RPMI7951 (cell line): ENCODE measurements around the gene ETS1. TPM values are rescaled to one million over a fixed set of nuclear protein-coding genes. Genes with fewer than 3 reads are reported as not detected.

ENCODE experiments used
- DNase-seq: peaks from one replicate; pipeline ENCODE4 v3.0.0-alpha.2; 2012; ENCODE audit warnings: low read depth
- total RNA-seq: library from RNA; depleted of rRNA; stranded (reverse); fragments of >200 nt; shearing (Covaris generic); gene quantifications from 2 replicates; pipeline ENCODE4 v1.2.3, GENCODE V29; 2014

ETS1 gene
- total RNA-seq, 1 experiment from 2014 or later, result 40.0 TPM

DNA sequence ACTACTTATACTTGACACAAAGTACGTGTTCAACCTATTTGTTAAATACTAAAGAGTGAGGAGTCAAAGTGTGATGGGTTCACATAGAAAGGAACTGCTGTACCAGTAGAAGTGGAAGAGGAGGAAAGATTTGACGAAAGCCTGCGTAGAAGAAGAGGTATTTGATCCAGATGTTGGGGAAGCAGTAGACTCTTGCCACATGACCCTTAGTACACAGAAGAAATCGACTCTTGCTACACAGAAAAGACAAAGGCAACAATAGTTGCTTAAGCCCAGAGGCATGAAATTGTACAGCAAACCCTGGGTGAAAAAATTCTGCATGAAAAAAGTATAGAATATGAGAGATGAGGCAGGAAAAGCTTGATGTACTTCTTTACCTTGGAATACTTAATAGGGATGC, 152.9 kb downstream of the ETS1 start:
- no peak for DNase-seq

DNA sequence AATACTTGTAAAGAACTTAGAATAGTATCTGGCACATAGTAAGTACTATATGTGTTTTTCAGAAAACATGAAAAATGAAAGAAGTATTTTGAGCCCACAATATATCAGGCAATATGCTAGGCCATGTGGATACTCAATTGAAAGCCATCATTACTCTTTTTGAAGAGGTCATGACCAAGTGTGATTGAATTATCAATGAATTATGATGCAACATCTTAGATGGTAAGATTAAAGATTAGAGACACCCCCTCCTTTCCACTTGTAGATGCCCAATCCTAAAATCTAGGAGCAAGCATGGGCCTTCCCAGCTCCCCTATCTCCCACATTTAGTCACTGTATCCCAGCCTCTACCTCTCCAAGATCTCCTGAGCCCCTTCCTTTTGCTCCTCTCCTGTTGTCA, 154.4 kb downstream of the ETS1 start:
- DNase-seq, result no peak

DNA sequence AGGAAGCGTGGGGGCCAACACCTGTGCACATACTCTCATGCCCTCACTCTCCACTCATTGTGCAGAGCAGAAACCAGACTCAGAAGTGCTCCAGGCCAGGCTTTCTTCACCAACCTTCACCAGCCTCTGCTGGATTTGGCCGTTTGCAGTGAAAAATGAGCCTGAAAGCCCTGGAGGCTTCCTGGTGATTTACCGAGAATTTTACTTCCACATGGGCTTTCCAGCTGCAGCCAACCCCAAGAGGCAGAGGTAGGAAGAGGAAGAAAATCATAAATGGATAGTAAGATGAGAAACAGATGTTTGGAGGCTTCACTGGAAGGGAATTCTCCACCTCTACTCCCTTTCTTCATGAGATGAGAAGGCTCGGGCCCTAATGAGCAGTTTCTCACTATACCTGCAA, 155.4 kb downstream of the ETS1 start:
- DNase-seq, result peak; percentile 79

DNA sequence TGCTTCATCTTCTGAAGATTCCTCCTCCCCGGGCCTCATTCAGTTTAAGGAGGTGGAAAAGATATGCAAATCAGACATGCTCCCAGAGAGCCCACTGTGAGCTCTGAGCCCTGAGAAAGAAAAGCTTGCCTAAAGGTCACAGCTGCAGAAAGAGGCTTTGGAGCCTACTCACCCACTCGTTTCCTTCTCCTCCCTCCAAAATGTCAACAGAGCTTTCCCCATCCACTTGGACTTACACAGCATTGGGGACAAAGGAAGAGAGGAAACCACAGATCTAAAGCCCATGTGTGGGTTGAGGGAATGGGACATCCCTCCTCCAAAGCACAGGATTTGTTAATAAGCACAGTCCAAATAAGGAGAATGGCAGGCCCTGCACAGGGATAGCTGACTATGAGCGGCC, 158.4 kb downstream of the ETS1 start:
- peak; percentile 27 for DNase-seq

DNA sequence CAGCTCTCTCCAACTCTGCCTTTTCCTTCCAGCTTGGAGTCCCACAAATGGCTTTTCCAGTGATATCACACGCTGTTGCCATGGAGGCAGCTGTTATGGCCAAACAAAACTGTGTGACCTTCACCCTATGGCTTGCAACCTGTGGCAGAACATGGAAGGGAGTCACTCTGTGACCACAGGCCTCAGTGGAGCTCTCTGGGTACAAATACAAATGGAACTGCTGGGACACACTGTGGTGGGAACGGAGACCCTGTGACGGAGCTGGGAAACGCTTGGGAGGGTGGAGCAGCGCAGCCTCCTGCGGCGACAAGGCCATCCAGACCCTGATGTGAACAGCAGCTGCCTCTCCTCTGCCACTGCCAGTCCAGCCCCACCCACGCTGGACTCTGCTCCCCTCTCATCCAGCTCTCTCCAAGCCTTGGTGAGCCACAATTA, 162.5 kb downstream of the ETS1 start:
- DNase-seq, result peak; percentile 57

DNA sequence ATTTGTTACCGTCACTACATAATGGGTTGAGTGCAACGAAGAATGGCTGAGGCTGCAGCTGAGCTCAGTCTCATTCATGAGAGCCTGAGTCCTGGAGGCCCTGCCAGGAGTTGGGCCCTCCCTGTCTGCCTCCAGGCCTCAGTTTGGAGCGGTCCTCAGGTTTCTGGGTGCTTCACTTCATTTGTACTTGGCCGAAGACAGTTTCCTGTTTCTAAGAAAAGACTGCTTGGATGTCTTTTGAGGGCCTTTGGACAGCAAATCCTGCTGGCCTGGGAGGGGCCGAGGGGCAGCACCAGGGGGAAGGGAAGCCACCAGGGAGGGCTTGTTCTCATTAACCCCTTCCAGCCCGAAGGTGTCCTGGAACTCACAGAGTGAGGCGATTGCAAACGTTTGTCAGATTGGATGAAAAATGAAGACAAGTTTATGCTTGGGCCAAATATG, 163.1 kb downstream of the ETS1 start:
- DNase-seq, result peak; percentile 42

DNA sequence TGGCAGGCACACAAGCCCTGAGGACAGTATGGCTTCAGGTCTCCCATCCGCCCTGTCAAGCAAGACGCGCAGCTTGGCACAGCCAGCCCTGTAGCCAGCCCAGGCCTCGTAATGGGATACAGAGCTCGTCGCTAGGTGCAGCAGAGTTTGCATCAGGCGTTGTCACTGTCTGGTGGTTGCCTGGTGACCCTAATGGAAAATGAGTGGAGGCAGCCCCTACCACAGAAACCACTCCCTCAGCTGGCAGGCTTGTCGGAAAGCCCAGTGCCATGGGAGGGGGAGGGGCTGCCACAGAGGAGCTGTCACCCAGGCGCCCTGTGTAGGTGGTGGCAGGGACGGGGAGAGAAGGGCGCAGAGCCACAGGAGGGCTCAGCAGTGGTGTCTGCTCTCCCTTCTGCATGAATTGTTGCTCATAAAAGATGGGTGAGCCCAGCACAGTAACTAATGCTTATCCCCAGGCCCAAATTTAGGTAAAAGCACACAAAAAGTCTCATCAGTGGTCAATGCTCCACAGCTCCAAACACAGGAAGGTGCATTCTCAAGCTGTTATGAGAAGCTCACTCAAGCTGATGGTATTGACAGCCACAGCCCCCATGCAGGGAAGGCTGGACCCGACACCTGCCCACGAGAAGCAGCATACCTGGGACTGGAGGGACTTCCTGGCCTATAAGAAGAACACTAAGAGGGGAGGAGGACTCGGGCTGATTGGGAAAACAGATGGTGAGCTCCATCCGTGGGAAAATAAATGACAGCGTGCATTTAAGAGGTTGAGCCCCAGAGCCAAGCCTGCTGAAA, 164.6 kb downstream of the ETS1 start:
- DNase-seq, result no peak

DNA sequence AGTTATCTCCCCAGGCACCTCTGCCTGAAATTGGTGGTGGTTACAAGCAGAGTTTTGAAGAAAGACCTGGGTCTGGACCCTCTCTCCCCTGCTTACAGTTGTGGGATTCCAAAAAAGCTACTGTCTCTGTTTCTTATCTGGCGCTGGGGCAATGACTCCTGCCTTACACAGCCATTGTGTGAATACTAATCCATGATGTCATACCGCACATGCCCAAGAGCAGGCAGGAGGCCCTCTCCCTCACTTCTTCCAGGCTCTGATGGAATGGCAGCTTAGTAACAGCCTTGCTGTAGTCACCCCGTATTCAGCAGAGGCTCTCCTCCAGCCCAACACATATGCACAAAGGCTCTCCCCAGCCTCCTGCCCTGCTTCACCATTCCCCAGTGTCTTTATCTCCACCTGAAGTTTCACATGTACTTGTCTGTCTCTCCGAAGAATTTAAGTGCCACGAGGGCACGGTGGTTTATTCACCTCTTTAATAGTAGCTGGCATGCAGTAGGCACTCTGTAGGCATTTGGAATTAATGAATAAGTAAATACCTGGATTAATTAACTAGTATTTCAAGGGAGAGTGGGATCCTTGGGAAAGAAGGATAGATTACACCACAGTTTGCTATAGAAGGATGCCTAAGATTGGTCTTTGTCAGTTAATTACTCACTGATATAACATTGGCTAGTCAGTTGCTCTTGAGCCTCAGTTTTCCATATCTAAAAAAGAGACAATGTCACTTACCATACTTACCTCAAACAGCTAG, 165.6 kb downstream of the ETS1 start:
- peak; percentile 46 for DNase-seq

DNA sequence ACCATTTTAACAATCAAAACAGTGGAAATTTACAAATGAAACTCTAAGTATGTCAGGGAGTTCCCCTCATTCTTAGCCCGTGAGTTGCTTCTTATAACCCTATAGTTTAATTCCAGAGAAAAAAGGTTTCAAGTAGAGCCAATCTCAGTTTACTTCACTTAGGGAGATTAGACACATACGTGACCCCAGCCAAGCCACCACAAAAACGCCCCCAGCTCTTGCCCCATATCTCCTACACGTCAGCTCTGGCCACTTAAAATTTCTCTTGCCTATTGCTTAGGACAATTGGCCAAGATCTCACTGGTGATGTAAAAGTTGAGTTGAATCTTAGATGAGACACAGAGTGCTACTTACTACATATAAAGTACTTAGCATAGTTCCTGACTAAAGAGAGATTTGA, 166.4 kb downstream of the ETS1 start:
- DNase-seq, result peak; percentile 81

DNA sequence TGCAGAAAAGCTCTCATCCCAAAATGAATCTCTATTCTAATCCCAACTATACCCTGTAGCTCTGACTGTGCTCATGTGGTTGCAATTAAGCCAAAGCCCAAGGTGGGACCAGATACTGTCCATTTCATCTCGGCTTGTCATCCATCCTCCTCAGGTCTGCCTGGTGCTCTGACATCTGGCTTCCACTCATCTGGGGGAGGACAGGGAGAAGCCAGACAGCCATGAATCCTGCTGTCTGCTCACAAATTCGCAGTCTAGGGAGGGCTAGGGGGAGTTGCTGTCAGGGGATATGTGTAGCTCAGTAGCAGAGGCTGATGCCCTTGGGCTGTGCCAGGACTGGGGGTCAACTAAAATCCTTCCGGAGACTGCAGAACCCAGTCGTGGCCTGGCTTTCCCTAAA, 167.1 kb downstream of the ETS1 start:
- DNase-seq, result peak; percentile 73

DNA sequence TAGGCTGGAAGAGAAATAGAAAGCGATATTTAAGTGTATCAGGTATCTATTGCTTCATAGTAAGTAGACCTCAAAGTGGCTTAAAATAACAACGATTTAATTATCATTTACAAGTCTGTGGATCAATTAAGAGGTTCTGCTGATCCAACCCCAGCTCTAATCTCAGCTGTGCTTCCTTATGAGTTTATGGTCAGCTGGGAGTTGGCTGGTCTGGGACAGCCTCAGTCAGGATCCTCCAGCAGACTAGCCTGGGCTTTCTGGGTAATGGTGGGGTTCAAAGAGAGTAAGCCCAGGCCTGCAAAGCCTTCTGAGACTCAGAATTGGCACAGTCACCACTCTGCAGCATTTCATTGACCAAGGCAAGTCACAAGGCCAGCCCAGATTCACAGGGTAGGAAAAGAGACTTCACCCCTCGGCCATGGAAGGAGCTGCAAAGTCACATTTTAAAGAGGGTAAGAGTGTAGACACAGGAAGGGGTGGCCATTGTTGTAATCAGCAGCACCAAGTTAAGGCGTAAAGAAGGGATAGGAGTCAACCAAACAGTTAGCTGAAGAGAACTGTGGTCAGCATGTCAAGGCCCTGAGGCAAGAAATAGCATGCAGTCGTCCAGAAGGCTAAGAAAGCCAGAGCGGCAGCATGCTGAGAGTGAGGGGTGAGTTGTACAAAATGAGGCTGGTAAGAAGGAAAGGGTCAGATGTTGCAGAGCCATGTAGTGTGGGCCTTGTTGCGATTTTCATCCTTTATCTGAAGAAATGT, 168.2 kb downstream of the ETS1 start:
- peak; percentile 83 for DNase-seq

DNA sequence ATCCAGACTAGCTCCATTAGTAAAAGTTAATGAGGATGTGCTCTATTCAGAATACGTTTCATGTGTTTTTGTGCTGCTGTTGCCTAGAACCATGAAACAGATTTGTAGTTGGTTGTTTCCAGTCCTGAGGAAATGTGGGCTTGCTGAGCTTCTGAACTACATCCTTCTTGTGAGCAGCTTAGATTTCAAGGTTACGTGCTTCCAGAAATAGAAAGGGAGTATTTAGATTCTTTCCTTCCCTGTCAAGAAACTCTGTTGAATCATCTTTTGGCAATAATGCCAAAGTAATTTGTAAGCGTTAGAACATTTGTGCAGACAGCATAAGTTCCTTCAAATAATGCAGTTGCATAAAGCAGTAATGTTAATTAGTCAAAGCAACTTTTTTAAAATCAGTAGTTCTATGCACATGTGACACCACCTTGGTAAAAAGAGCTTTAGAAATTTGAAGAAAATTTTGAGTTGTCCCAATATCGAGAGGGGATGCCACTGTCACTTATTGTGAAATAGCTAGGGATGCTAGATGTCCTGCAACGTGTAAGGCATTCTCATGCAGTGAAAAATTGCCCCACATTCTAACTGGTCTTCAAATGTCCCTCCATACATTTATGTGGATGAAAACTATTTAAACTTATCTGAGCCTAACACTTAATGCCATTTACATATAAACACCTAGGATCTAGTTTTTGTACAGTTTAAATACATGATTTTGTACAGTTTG, 169.6 kb downstream of the ETS1 start:
- peak; percentile 91 for DNase-seq

DNA sequence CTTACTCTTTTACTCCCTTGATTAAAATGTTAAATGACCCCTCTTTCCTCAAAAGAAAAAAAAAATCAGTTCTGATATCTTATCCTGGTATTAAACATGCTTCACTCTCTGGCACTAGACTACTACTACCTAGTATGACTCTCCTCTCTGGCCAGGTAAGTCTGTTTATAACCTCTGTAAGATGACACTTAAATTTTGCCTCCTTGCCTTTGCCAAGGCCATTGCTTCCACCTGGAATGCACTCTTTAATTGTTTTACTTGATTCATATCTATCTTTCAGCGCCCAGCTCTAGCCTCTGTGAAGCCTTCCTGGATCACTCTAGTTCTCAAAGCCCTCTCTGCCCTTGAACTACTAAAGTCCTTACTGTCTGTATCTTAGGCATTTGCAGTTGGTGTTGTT, 170.4 kb downstream of the ETS1 start:
- DNase-seq, result no peak

DNA sequence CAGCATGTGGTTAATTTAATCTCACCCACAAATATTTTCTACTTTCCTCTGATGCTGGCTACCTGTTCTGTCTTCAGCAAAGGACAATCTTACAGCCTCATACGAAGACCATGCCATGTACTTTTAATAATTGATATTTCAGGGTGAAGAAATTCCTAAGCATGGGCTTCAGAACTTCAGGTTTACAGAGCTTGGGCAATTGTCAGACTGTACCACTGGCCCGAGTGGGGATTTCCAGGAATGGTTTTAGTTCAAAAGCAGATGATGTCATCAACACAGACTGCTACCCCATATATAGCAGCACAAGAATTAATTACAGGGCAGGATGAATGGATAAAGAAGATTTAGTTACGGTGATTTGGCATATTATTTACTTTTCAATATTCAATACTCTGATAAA, 171.8 kb downstream of the ETS1 start:
- DNase-seq, result peak; percentile 72

DNA sequence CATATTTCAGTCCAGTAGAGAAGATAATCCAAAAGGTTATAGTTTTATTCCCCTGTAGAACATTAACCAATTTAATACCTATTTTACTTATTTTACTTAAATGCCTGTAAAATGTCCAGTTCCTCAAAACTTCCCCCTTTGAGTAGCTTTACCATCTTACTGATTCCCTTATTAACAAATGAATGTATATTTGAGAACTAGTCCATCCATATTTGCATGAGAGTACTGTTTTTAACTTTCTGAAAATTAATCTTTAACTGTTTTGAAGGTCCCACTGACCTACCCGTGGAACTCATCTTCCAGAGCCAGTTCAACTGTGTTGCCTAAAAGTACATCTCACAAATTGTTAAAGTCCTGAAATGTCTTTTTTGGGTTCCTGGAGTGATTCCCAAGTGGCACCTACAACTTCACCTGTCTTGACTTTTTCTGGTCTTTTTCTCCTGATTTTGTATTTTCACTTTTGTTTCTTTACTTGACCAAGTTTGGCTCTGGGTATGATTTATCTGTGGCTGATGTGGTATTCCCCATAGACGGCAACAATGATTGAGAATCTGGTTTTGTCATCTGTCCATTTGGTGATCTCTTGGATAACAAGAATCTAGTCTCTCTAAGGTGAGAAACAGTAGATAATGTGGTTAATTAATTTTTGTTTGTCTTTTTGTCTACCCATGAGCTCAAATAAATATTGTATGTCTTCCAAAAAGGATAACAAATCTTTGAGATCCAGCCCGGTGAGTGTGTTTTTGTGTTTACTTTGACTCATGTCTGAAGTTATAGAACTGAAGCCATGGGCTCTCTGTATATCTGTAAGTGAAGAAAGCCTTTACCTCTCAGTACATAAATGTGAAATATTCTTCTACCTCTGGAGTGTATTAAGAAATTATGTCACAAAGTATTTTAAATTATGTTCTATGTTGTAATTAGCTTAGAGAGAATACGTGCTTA, 174.2 kb downstream of the ETS1 start:
- DNase-seq, result no peak

DNA sequence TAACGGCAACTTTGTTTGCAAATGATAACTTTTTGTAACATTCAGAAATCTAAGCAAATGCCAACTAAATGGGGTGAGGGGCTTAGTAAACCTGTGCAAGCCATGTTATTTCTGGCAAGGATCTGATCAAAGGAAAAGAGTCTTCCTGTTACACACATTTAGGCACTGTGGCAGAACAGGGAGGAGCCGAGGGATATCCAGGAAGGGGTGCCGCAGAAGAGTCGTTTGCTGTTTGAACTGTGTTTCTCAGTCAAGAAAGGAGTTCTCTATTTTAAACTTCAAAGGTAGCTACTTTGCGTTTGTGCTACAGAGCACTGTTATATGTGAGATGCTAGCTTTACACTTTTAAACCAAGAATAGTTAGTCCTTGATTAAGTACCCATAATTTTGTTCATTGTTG, 175.5 kb downstream of the ETS1 start:
- DNase-seq, result no peak

DNA sequence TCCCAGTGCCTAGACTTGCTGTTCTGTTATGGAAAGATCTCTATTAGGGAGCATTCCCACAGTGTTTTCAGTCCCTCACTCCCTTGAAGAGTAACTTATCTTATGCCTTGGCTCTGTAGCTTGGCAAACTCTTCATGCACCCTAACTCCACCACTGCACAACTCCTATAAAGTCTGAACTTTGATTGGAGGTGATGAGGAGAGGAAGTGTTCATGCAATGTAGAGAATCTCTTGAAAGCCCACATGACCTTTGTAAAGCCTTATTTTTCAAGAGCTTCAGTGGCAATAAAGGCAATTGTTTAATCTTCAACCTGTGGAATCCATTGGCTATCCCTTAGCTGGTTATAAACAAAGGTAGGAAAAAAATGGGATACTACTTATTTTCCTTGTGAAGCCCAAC, 176.2 kb downstream of the ETS1 start:
- no peak for DNase-seq

DNA sequence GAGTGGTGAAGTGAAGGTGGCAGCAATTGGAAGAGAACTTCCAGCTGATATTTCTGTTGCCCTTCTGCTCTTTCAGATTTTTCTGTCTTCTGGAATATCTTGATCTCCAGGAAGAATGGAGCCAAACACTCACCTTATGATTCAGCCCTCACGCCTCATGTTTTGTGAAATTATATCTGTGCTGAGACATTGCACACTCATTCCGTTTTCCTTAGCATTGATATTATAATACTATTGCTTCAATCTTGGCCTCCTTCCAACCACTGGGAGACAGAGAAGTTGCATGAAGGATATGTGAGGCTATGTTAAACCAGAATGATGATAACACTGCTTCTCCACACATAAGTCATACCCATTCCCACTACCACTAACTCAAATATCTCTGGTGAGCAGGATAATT, 177.9 kb downstream of the ETS1 start:
- peak; percentile 63 for DNase-seq
